ENCODE measurements around the gene TAGAP. TPM values are rescaled to one million over a fixed set of nuclear protein-coding genes. Genes with fewer than 3 reads are reported as not detected.

The TAGAP gene
- total RNA-seq, 1 donor from 2014 or later = 9.2 TPM

DNA sequence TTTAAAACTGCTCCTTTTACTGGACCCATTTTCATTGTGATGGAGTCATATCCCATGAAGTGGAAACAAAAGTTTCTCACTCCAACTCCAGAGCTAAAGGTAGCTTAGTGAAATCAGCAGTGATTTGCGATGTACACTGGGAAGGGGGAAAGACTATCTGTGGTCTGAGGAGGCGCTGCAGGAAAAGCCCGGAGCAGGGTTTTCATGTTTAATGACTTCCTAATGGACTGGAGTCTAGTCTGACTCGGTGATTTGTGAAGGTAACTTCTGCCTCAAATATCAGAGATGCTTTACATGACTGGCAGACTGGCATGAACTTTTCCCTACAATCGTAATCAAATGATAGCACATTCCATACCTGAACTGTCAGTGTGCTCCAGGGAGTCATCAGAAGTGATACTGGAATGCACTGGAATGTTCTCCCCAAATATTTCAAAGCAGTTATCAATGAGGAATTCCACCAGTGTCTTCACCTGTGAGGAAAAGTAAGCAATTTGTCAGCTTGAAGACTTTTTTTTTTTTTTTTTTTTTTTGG is 7.0 kb downstream of the TAGAP start:
- no peak overlapping the region for H3K27ac ChIP-seq

DNA sequence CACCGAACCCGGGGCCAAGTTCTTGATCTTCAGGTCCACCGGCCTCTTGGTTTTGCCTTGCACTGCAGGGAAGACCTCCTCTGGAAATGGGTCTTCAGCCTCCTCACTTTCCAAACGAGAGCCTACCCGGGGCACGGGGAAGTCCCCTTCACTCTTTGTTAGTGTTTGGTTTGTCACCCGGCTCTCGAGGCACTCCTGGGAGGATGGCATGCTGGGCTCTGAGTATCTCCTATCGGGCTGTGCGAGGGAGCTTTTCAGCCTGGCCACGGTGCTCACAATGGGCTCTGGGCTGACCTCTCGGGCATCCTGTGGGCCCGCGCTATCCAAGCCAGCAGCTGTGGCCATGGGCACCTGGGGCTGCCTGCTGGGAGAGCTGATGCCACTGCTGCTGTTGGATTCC is 8.1 kb downstream of the TAGAP start:
- intact Hi-C loops (cut with DNase I) = no loop called here
- no peak for DNase-seq (ENCODE audit: low spot score in 2 of 2)
- TF ChIP-seq, protein P1, sequence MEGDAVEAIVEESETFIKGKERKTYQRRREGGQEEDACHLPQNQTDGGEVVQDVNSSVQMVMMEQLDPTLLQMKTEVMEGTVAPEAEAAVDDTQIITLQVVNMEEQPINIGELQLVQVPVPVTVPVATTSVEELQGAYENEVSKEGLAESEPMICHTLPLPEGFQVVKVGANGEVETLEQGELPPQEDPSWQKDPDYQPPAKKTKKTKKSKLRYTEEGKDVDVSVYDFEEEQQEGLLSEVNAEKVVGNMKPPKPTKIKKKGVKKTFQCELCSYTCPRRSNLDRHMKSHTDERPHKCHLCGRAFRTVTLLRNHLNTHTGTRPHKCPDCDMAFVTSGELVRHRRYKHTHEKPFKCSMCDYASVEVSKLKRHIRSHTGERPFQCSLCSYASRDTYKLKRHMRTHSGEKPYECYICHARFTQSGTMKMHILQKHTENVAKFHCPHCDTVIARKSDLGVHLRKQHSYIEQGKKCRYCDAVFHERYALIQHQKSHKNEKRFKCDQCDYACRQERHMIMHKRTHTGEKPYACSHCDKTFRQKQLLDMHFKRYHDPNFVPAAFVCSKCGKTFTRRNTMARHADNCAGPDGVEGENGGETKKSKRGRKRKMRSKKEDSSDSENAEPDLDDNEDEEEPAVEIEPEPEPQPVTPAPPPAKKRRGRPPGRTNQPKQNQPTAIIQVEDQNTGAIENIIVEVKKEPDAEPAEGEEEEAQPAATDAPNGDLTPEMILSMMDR (IDR thresholded peaks at IDR 0.05) = no peak

More for the DNA sequence above, 7.0 kb downstream of the TAGAP start:
- no peaks in the 10 kb centered on the region for H3K36me3 ChIP-seq
- H3K4me1 ChIP-seq = no peaks in the 10 kb centered on the region
- DNase-seq (ENCODE audit: low spot score in 2 of 2) = no peak
- H3K9me3 ChIP-seq = no peaks in the 10 kb centered on the region
- H3K27me3 ChIP-seq = no peaks in the 10 kb centered on the region
- TF ChIP-seq, protein P1 (IDR thresholded peaks at IDR 0.05) = no peak
- intact Hi-C loops (cut with DNase I) = no loop called here
- no peak overlapping the region for H3K4me3 ChIP-seq

DNA sequence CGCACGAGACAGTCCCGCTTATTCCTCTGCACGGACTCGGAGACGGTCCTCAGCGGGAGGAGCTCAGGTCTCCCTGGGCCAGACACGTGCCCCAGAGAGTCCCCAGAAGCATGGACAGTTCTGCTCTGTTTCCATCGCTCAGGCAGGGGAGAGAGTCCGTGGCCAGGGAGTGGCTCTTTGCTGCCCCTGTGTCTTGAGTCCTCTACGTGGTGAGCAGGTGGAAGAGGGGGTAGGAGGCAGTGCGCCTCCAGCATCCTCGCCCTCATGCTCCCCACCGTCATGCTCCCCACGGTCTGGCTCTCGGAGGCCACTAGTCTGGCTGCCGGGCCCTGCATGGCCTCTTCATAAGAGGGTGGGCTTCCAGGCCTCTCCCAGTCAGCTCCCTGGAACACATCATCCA is 8.9 kb downstream of the TAGAP start:
- intact Hi-C loops (cut with DNase I) = no loop called here
- TF ChIP-seq, protein P1 (IDR thresholded peaks at IDR 0.05) = no peak
- DNase-seq (ENCODE audit: low spot score in 2 of 2) = no peak
- Histone ChIP-seq H3K27me3 (no peaks in the 10 kb centered on the region), H3K36me3 (no peaks in the 10 kb centered on the region), H3K4me1 (no peaks in the 10 kb centered on the region), H3K9me3 (no peaks in the 10 kb centered on the region), H3K27ac (no peak overlapping the region), H3K4me3 (no peak overlapping the region)

More for the DNA sequence above, 8.1 kb downstream of the TAGAP start:
- no peaks in the 10 kb centered on the region for H3K9me3 ChIP-seq
- H3K4me3 ChIP-seq = no peak overlapping the region
- H3K27ac ChIP-seq = no peak overlapping the region
- H3K4me1 ChIP-seq = no peaks in the 10 kb centered on the region
- H3K36me3 ChIP-seq = no peaks in the 10 kb centered on the region
- H3K27me3 ChIP-seq = no peaks in the 10 kb centered on the region

DNA sequence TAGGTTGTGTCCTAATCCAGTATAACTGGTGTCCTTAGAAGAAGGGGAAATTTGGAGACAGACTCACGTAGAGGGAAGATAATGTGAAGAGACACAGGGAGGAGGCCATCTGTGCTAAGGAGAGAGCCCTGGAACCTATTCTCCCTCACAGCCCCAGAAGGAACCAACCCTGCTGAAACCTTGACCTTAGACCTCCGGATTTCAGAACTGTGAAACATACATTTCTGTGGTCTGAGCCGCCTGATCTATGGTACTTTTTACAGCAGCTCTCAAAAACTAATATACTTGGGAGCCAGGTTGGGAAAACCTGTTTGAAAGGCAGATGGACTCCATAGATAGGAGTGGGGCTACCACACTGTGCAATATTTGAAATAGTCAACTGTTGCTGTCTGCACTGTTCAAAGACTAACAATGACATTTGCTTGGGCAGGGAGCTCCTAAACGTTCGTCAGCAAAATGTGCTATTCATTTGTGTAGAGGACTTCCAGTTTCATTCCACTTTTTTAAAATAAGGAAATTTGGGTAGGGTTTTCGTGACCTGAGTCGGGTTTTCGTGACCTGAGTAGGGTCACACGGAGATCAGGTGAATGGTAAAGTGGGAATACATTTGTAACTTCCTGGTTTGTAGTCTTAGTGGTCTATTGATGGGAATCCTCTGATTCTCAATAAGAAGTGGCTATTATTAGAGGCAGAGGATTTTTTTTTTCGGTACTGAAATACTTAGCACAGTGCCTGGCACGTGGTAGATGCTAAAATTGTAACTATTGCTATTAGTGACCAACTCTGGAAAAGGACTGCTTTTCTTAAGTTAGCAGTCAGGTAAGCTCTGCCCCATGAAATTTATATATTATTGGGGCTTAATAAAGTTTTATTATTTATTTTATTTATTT is 11.4 kb downstream of the TAGAP start:
- no peak for DNase-seq (ENCODE audit: low spot score in 2 of 2)
- Histone ChIP-seq H3K27ac (no peak overlapping the region), H3K4me1 (no peaks in the 10 kb centered on the region), H3K9me3 (no peaks in the 10 kb centered on the region), H3K27me3 (no peaks in the 10 kb centered on the region), H3K36me3 (no peaks in the 10 kb centered on the region), H3K4me3 (no peak overlapping the region)
- intact Hi-C loops (cut with DNase I) = no loop called here
- TF ChIP-seq, protein P1 (IDR thresholded peaks at IDR 0.05) = no peak

DNA sequence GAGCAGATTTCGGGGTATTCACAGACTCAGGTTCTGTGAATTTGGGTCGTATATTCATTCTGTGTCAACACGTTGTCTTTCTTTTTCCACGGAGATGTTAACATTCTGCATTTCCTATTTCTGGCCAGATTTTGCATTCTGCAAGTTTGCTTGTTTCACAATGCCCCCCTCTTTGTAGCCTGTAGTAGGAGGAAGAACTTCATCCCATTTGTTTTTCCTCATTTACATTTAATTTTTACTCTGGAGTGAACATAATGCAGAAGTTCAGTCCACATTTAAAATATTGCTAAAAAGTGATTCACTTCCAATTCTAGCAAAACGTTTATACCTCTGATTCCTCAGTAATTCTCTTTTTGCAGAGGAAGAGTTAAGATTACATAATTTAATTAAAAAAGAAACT is 12.9 kb downstream of the TAGAP start:
- DNase-seq (ENCODE audit: low spot score in 2 of 2) = no peak
- H3K27ac ChIP-seq = no peak overlapping the region
- no peaks in the 10 kb centered on the region for H3K36me3 ChIP-seq
- H3K4me1 ChIP-seq = no peaks in the 10 kb centered on the region
- H3K9me3 ChIP-seq = no peaks in the 10 kb centered on the region
- no peaks in the 10 kb centered on the region for H3K27me3 ChIP-seq
- intact Hi-C loops (cut with DNase I) = no loop called here
- H3K4me3 ChIP-seq = no peak overlapping the region
- TF ChIP-seq, protein P1 (IDR thresholded peaks at IDR 0.05) = no peak

Data from ascending aorta (tissue), 2 donors.